Measurements from ENCODE around the gene CDKAL1. TPM values are rescaled to one million over a fixed set of nuclear protein-coding genes. Genes with fewer than 3 reads are reported as not detected.

CDKAL1 gene
- total RNA-seq, 1 donor from 2014 or later: 9.6 TPM

DNA sequence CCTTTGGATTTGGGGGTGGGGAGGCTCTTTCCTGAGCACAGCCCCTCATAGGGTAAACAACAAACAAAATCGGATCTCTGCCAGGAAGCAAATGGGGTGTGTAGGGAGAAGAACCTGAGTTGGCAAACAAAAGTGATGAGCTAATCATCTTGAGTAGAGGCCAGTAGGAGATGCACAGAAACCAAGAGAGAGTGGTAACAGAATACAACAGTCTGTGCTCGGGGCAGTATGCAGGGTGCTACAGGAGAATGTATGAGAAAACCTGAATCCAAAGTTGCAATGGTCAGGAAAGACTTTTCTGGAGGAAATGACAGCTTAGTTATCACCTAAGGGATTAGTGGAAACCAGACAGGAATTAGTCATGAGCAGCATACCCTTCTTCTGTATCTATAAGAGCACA is 177.8 kb downstream of the CDKAL1 start:
- no peak for DNase-seq (ENCODE audit: low spot score)
- no peaks in the 10 kb centered on the region for H3K36me3 Mint-ChIP-seq (ENCODE audit: low read depth)
- H3K9me3 Mint-ChIP-seq (ENCODE audit: low read depth): no peaks in the 10 kb centered on the region
- no peak overlapping the region for H3K27ac Mint-ChIP-seq (ENCODE audit: unreplicated experiment)
- H3K4me1 Mint-ChIP-seq (ENCODE audit: low read depth): peaks cover 8% of the 10 kb centered on the region
- no peak overlapping the region for H3K4me3 Mint-ChIP-seq (ENCODE audit: unreplicated experiment)
- no peak for TF ChIP-seq CTCF (IDR thresholded peaks at IDR 0.05)
- H3K27me3 Mint-ChIP-seq (ENCODE audit: low read depth): no peaks in the 10 kb centered on the region

DNA sequence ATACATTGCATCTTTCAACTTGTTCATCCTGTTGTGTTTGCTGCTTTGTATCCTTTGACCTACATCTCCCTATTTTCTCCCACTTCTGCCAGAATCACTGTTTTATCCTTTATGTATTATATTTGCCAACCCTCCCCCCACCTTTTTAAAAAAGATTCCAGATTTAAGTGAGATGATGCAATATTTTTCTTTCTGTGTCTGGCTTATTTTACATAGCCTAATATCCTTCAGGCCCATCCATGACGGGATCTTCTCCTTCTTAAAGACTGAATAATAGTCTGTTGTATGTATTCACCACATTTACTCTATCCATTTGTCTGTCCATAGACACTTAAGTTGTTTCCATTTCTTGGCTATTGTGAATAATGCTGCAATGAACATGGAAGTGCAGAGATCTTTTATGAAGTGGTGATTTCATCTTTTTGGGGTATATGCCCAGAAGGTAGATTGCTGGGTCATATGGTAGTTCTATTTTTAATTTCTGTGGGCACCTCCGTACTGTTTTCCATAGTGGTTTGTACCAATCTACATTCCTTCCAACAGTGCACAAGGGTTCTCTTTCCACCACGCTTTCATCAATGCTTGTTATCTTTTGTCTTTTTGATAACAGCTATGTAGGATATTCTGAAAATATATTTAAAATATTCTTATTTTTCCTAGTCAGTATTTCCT is 181.0 kb downstream of the CDKAL1 start:
- H3K36me3 Mint-ChIP-seq (ENCODE audit: low read depth): no peaks in the 10 kb centered on the region
- DNase-seq (ENCODE audit: low spot score): no peak
- H3K4me3 Mint-ChIP-seq (ENCODE audit: unreplicated experiment): no peak overlapping the region
- no peak overlapping the region for H3K27ac Mint-ChIP-seq (ENCODE audit: unreplicated experiment)
- no peak for TF ChIP-seq CTCF (IDR thresholded peaks at IDR 0.05)
- peaks cover 8% of the 10 kb centered on the region for H3K4me1 Mint-ChIP-seq (ENCODE audit: low read depth)
- no peaks in the 10 kb centered on the region for H3K27me3 Mint-ChIP-seq (ENCODE audit: low read depth)
- H3K9me3 Mint-ChIP-seq (ENCODE audit: low read depth): no peaks in the 10 kb centered on the region

DNA sequence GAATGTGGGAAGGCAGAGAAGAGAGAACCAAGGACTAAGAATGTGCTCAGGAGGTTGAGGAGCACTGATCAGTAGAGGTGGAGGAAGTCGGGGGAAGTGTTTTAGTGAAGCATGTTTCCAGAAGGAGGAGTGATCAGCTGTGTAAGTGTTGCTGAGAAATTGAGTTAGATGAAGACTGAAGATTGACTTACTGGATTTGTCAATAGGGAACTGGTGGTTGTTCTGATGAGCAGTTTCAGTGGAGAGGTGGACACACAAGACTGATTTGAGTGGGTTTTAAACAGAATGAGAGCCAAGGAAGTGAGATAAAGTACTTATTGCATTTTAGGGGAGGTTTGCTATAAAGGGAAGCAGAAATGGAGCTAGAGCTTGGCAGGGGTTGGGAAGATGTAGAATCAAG is 182.6 kb downstream of the CDKAL1 start:
- Mint-ChIP-seq H3K27ac (ENCODE audit: unreplicated experiment) (no peak overlapping the region), H3K27me3 (ENCODE audit: low read depth) (no peaks in the 10 kb centered on the region), H3K4me3 (ENCODE audit: unreplicated experiment) (no peak overlapping the region), H3K36me3 (ENCODE audit: low read depth) (no peaks in the 10 kb centered on the region), H3K4me1 (ENCODE audit: low read depth) (peaks cover 2% of the 10 kb centered on the region), H3K9me3 (ENCODE audit: low read depth) (no peaks in the 10 kb centered on the region)
- DNase-seq (ENCODE audit: low spot score): no peak
- TF ChIP-seq CTCF (IDR thresholded peaks at IDR 0.05): no peak

DNA sequence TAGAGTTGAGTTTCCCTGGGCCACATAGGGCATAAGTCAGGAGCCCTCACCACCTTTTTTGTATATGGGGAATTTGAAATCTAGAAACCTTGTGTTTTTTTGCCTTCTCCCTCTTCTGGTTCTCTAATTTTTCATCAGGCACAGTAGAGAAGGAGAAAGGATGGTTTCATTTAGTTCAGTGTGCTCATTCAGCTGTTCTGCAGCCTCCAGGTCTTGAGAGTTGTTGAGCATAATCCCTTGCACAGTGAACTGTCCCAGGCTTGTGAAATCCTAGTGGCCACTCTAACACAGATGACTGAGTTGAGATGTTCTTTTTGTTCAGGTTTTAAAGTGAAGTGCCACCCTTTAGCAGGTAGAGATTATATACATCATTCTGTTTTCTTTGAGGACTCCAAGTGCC is 183.5 kb downstream of the CDKAL1 start:
- H3K36me3 Mint-ChIP-seq (ENCODE audit: low read depth): no peaks in the 10 kb centered on the region
- no peaks in the 10 kb centered on the region for H3K4me1 Mint-ChIP-seq (ENCODE audit: low read depth)
- no peak for DNase-seq (ENCODE audit: low spot score)
- H3K4me3 Mint-ChIP-seq (ENCODE audit: unreplicated experiment): no peak overlapping the region
- H3K9me3 Mint-ChIP-seq (ENCODE audit: low read depth): no peaks in the 10 kb centered on the region
- no peak overlapping the region for H3K27ac Mint-ChIP-seq (ENCODE audit: unreplicated experiment)
- no peaks in the 10 kb centered on the region for H3K27me3 Mint-ChIP-seq (ENCODE audit: low read depth)
- TF ChIP-seq CTCF (IDR thresholded peaks at IDR 0.05): no peak

DNA sequence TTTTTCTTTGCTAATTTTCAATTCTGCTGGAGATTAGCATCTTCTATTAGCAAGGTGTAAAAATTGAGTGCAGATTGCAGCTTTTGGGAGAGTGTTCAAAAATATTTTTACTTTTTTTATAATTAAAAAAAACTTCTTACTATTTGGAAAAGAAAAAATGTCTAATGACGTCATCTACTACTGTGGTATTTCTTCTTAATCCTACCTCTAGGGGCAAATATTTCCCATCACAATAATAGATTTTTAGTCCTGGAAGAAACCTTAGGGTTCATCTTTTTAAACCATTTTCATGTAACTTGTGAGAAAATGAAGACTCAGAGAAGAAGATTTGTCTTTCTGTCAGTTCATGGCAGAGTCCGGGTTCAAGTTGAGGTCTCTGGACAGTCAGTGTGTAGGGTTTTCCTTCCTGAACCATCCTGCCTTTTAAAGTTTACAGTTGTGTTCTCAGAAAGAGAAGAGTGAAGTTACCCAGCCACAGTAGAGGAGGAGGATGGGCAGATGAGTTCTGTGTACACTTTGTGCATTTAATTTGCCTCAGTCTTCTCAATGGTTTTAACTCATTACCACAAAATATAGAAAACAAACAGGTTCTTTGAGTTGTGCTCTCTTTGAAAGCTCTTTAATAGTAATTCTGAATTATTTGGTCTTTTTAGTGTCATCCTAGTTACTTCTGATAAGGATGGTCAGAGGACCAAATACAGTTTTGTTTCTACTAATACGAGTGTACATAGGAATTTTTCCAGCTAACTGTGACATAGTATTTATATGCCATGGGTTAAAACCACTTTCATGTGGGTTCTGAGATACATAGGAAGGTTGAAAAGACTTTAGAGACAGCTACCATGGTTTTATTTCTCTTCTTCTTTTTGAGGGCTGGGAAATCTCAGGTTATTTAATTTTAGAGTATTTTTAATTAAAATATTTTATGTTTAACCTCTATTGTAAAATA is 184.7 kb downstream of the CDKAL1 start:
- no peaks in the 10 kb centered on the region for H3K4me1 Mint-ChIP-seq (ENCODE audit: low read depth)
- no peaks in the 10 kb centered on the region for H3K36me3 Mint-ChIP-seq (ENCODE audit: low read depth)
- H3K27ac Mint-ChIP-seq (ENCODE audit: unreplicated experiment): no peak overlapping the region
- no peaks in the 10 kb centered on the region for H3K27me3 Mint-ChIP-seq (ENCODE audit: low read depth)
- DNase-seq (ENCODE audit: low spot score): no peak
- peak; percentile 35 for TF ChIP-seq CTCF (IDR thresholded peaks at IDR 0.05)
- no peak overlapping the region for H3K4me3 Mint-ChIP-seq (ENCODE audit: unreplicated experiment)
- H3K9me3 Mint-ChIP-seq (ENCODE audit: low read depth): no peaks in the 10 kb centered on the region
